HG03064 (cell line): Measurements from ENCODE around the gene EXOSC2.
A peak's percentile ranks its signal among the peaks of the same experiment; 100 is the strongest.

Experiments used
- ATAC-seq: cut with Tn5 transposase; IDR thresholded peaks from one replicate; pipeline ENCODE4 v1.9.1; 2021; ENCODE audit warnings: low read depth; ENCODE audit not compliant: unreplicated experiment

EXOSC2 gene

GRCh38 chr9:130693101-130693425 lies 517 bp upstream of the EXOSC2 start:
- ATAC-seq: no peak

- ATAC-seq: no peak
Observed at GRCh38 chr9:130694205-130694604, 625 bp downstream of the EXOSC2 start.

- no peak for ATAC-seq
Observed at GRCh38 chr9:130696139-130696650, 2.6 kb downstream of the EXOSC2 start.

GRCh38 chr9:130696996-130697395 lies 3.4 kb downstream of the EXOSC2 start:
- no peak for ATAC-seq

- ATAC-seq: no peak
Observed at GRCh38 chr9:130698514-130698913, 4.9 kb downstream of the EXOSC2 start.

- no peak for ATAC-seq
Observed at GRCh38 chr9:130699047-130699446, 5.5 kb downstream of the EXOSC2 start.

- no peak for ATAC-seq
Observed at GRCh38 chr9:130701059-130702022, 7.8 kb downstream of the EXOSC2 start.

GRCh38 chr9:130703501-130703900 lies 9.9 kb downstream of the EXOSC2 start:
- ATAC-seq: no peak

GRCh38 chr9:130707225-130707976 lies 13.8 kb downstream of the EXOSC2 start:
- ATAC-seq: no peak

GRCh38 chr9:130710822-130711352 lies 17.3 kb downstream of the EXOSC2 start:
- ATAC-seq: no peak

GRCh38 chr9:130711469-130711868 lies 17.9 kb downstream of the EXOSC2 start:
- no peak for ATAC-seq

GRCh38 chr9:130712564-130713285 lies 19.1 kb downstream of the EXOSC2 start:
- ATAC-seq: peak; percentile 86

- no peak for ATAC-seq
Observed at GRCh38 chr9:130713286-130713960, 19.8 kb downstream of the EXOSC2 start.

- ATAC-seq: no peak
Observed at GRCh38 chr9:130714586-130715110, 21.1 kb downstream of the EXOSC2 start.

GRCh38 chr9:130715270-130715669 lies 21.7 kb downstream of the EXOSC2 start:
- ATAC-seq: no peak

- no peak for ATAC-seq
Observed at GRCh38 chr9:130718562-130718961, 25.0 kb downstream of the EXOSC2 start.

- ATAC-seq: no peak
Observed at GRCh38 chr9:130720762-130721161, 27.2 kb downstream of the EXOSC2 start.

GRCh38 chr9:130728721-130729120 lies 35.1 kb downstream of the EXOSC2 start:
- no peak for ATAC-seq

GRCh38 chr9:130729145-130729544 lies 35.6 kb downstream of the EXOSC2 start:
- ATAC-seq: no peak

GRCh38 chr9:130731355-130731754 lies 37.8 kb downstream of the EXOSC2 start:
- no peak for ATAC-seq
